HEK293 (cell line): ENCODE measurements around the gene PROSER2.

ENCODE experiments used
- BCL11A ChIP-seq: fragments of 450-650 bp; formaldehyde crosslinking; IDR thresholded peaks from 2 replicates; pipeline ENCODE4 v1.5.1; 2016; ENCODE audit warnings: low read depth, missing biosample characterization, missing genetic modification characterization
- EGR2 ChIP-seq: fragments of 450-650 bp; formaldehyde crosslinking; IDR thresholded peaks from 2 replicates; pipeline ENCODE4 v1.5.1; 2016; ENCODE audit warnings: low read depth, missing biosample characterization, missing genetic modification characterization
- ZNF10 ChIP-seq: fragments of 450-650 bp; formaldehyde crosslinking; IDR thresholded peaks from 2 replicates; pipeline ENCODE4 v1.5.1; 2017; ENCODE audit warnings: missing biosample characterization, missing genetic modification characterization
- TF ChIP-seq, protein P1 (sequence below): fragments of 450-650 bp; formaldehyde crosslinking; IDR thresholded peaks from 2 replicates; pipeline ENCODE4 v1.5.1; 2016; ENCODE audit warnings: missing biosample characterization, missing genetic modification characterization
- TF ChIP-seq, protein P2 (sequence below): fragments of 450-650 bp; formaldehyde crosslinking; IDR thresholded peaks from 2 replicates; pipeline ENCODE4 v1.5.1; 2017; ENCODE audit warnings: missing biosample characterization, mild to moderate bottlenecking, missing genetic modification characterization, moderate library complexity

DNA sequence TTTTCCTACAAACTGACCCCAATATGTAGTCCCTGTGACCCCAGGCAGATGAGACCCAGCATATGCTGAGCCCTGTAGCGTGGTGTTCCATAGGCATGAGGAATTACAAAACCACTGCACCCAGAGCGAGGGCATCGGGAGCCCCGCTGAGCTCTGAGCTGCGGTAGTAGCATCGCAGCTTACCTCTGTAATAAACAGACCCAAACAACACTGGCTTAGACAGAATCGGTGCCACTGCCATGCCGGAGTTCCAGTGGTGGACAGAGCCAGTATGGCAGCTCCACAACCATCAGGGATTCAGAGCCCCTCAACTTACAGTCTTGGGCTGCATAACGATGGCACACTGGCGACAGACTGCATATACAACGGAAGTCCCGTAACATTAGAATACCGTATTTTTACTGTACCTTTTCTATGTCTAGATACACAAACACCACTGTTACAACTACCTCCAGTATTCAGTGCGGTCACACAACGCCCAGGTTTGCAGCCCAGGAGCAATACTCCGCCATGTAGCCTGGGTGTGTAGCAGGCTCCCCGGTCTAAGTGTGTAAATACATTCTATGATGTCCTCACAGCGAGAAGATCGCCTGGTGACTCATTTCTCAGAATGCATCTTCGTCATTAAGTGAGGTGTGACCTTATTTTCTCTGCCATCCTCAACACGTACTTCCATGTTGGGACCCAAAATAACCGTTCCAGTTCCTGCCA lies 68.8 kb downstream of the PROSER2 start:
- TF ChIP-seq BCL11A (tag by site-specific recombination) (no peak), ZNF10 (tag by site-specific recombination) (no peak), EGR2 (no peak)
- TF ChIP-seq, protein P1, sequence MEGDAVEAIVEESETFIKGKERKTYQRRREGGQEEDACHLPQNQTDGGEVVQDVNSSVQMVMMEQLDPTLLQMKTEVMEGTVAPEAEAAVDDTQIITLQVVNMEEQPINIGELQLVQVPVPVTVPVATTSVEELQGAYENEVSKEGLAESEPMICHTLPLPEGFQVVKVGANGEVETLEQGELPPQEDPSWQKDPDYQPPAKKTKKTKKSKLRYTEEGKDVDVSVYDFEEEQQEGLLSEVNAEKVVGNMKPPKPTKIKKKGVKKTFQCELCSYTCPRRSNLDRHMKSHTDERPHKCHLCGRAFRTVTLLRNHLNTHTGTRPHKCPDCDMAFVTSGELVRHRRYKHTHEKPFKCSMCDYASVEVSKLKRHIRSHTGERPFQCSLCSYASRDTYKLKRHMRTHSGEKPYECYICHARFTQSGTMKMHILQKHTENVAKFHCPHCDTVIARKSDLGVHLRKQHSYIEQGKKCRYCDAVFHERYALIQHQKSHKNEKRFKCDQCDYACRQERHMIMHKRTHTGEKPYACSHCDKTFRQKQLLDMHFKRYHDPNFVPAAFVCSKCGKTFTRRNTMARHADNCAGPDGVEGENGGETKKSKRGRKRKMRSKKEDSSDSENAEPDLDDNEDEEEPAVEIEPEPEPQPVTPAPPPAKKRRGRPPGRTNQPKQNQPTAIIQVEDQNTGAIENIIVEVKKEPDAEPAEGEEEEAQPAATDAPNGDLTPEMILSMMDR (tag by site-specific recombination), result no peak
- TF ChIP-seq, protein P2, sequence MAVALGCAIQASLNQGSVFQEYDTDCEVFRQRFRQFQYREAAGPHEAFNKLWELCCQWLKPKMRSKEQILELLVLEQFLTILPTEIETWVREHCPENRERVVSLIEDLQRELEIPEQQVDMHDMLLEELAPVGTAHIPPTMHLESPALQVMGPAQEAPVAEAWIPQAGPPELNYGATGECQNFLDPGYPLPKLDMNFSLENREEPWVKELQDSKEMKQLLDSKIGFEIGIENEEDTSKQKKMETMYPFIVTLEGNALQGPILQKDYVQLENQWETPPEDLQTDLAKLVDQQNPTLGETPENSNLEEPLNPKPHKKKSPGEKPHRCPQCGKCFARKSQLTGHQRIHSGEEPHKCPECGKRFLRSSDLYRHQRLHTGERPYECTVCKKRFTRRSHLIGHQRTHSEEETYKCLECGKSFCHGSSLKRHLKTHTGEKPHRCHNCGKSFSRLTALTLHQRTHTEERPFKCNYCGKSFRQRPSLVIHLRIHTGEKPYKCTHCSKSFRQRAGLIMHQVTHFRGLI, result no peak
